LNCaP clone FGC (cell line): ENCODE measurements around the gene GABRR2.

Source experiments
- DNase-seq: peaks from one replicate; pipeline ENCODE4 v3.0.0-alpha.2; 2011; ENCODE audit warnings: low read depth
- H3K4me3 ChIP-seq: 2 replicates; pipeline ENCODE4 v1.5.1; 2011; ENCODE audit warnings: mild to moderate bottlenecking, low read depth, low read length, control low read depth
- TF ChIP-seq, protein P1 (sequence below): IDR thresholded peaks from 2 replicates; pipeline ENCODE4 v1.5.1; 2012; ENCODE audit warnings: mild to moderate bottlenecking; ENCODE audit not compliant: control insufficient read depth, insufficient read depth; ENCODE audit errors: extremely low read depth

The GABRR2 gene

DNA sequence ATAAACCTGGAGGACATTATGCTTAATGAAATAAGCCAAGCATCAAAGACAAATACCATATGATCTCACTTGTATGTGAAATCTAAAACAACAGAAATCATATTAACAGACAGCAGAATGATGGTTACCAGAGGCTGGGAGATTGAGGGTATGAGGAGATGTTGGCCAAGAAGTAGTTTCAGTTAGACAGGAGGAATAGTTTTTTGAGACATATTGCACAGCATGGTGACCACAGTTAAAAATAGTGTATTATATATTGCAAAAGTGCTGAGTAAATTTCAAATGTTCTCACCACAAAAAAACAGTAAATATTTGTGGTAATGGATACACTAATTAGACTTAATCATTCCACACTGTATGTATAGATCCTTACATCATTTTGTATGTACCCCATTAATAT is 99.7 kb downstream of the GABRR2 start:
- no peak for DNase-seq
- no peak overlapping the region for H3K4me3 ChIP-seq
- TF ChIP-seq, protein P1, sequence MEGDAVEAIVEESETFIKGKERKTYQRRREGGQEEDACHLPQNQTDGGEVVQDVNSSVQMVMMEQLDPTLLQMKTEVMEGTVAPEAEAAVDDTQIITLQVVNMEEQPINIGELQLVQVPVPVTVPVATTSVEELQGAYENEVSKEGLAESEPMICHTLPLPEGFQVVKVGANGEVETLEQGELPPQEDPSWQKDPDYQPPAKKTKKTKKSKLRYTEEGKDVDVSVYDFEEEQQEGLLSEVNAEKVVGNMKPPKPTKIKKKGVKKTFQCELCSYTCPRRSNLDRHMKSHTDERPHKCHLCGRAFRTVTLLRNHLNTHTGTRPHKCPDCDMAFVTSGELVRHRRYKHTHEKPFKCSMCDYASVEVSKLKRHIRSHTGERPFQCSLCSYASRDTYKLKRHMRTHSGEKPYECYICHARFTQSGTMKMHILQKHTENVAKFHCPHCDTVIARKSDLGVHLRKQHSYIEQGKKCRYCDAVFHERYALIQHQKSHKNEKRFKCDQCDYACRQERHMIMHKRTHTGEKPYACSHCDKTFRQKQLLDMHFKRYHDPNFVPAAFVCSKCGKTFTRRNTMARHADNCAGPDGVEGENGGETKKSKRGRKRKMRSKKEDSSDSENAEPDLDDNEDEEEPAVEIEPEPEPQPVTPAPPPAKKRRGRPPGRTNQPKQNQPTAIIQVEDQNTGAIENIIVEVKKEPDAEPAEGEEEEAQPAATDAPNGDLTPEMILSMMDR, result no peak

DNA sequence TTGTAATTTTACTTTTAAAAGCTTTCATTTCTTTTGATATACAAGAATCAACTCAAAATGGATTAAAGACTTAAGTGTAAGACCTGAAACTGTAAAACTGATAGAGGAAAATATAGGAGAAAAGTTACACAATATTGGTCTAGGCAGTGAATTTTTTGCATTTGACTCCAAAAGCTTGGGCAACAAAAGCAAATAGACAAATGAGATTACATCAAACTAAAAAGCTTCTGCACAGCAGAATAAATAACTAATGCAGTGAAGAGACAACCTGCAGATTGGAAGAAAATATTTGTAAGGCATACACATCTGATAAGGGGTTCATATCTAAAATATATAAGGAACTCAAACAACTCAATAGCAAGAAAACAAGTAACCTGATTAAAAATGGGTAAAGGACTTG is 100.9 kb downstream of the GABRR2 start:
- H3K4me3 ChIP-seq, result no peak overlapping the region
- no peak for DNase-seq
- TF ChIP-seq, protein P1, result no peak

DNA sequence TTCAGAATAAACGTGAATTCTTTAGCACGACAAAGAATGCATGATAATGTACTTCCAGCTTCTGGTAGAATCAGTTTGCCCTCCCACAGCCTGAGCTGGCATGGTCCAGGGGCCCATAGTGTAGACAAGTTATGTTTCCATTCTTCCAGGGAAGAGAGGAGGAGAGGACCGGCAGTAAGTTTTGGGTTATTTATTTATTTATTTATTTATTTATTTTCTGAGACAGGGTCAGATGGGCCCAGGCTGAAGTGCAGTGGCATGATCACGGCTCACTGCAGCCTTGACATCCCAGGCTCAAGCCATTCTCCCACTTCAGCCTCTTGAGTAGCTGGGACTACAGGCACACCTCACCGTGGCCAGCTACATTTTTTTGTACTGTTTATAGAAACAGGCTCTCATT is 102.6 kb downstream of the GABRR2 start:
- no peak for DNase-seq
- H3K4me3 ChIP-seq, result no peak overlapping the region
- TF ChIP-seq, protein P1, result no peak

DNA sequence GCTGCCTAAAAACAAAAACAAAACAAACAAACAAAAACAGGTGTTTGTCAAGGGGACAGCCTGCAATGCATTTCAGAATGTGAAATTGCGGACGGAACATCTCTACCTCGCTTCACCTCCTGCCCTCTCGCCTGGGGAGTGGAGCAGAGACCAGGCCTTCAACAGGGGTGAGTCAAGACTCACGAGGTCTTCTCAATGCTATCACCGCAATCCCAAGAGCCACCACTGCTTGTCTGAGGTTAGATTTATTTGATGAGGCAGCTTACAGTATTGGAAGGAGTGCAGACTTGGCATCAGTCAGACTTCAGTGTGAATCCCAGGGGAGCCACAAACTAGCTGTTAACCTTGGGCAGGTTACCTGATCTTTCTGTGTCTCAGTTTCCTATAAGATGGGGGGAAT is 105.6 kb downstream of the GABRR2 start:
- TF ChIP-seq, protein P1, result no peak
- no peak overlapping the region for H3K4me3 ChIP-seq
- no peak for DNase-seq

DNA sequence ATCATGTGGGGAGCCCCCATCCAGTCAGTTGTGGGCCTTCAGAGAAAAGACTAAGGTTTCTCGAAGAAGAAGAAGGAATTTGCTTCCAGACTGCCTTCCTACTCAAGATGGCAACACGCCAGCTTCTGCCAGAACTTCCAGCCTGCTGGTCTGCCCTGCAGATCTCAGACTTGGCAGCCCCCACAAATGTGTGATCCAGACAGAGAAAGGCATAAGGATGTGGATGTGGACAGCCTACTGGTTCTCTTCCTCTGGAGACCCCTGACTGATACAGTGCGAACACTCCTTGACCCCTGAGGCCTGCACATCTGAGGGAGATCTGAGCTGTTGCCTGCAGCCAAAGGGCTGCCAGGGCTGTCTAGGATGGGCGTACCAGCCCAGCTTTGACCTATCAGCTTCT is 106.5 kb downstream of the GABRR2 start:
- DNase-seq, result no peak
- H3K4me3 ChIP-seq, result no peak overlapping the region
- TF ChIP-seq, protein P1, result no peak
